Fibroblast of lung (primary cell): ENCODE measurements around the gene APOBEC3H.

Experiments
- EZH2 ChIP-seq: IDR thresholded peaks from 2 replicates; pipeline ENCODE4 v1.5.1; 2012; ENCODE audit warnings: low read length, control low read depth, mild to moderate bottlenecking; ENCODE audit errors: missing control alignments
- TF ChIP-seq, protein P1 (sequence below), 2 donors: IDR thresholded peaks in 1 of 2; conservative IDR thresholded peaks in 1 of 2; 1 replicate in 1 of 2; 2 replicates in 1 of 2; pipeline ENCODE4 v1.5.1; 2011 to 2012; ENCODE audit warnings: low read length in 2 of 2, control low read depth in 1 of 2, inconsistent platforms in 1 of 2, low read depth in 1 of 2, mild to moderate bottlenecking in 1 of 2

DNA sequence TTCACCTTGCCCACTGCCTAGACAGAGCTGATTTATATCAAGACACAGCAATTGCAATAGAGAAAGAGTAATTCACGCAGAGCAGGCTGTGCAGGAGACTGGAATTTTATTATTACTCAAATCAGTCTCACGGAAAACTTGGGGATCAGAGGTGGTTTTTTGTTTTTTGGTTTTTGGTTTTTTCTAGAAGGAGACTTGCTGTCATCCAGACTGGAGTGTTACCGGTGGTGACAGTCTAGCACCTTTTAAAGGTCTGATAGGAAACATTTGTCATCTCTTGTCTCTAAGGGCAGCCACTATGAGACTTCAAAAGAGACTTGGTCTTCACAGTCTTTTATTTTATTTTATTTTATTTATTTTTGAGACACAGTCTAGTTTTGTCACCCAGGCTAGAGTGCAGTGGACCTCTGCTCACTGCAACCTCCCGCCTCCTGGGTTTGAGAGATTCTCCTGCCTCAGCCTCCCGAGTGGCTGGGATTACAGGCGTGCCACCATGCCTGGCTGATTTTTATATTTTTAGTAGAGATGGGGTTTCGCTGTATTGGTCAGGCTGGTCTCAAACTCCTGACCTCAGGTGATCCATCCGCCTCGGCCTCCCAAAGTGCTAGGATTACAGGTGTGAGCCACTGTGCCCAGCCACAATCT is 19.1 kb downstream of the APOBEC3H start:
- TF ChIP-seq, protein P1, sequence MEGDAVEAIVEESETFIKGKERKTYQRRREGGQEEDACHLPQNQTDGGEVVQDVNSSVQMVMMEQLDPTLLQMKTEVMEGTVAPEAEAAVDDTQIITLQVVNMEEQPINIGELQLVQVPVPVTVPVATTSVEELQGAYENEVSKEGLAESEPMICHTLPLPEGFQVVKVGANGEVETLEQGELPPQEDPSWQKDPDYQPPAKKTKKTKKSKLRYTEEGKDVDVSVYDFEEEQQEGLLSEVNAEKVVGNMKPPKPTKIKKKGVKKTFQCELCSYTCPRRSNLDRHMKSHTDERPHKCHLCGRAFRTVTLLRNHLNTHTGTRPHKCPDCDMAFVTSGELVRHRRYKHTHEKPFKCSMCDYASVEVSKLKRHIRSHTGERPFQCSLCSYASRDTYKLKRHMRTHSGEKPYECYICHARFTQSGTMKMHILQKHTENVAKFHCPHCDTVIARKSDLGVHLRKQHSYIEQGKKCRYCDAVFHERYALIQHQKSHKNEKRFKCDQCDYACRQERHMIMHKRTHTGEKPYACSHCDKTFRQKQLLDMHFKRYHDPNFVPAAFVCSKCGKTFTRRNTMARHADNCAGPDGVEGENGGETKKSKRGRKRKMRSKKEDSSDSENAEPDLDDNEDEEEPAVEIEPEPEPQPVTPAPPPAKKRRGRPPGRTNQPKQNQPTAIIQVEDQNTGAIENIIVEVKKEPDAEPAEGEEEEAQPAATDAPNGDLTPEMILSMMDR (conservative IDR thresholded peaks at IDR 0.05 in 1 of 2, IDR thresholded peaks at IDR 0.05 in 1 of 2; ENCODE audit: low read depth in 1 of 2, low read length in 2 of 2): no peak
- TF ChIP-seq EZH2: no peak
